Ovary (tissue), 3 donors: ENCODE data around the gene GRIK4.

Experiments
- CTCF ChIP-seq, 3 donors: fragments of 450-650 bp in 2 of 3; fragments of 200-600 bp in 1 of 3; IDR thresholded peaks; one replicate each; pipeline versions ENCODE4 v1.5.1 to v1.8.0; 2016 to 2022; ENCODE audit warnings: antibody characterized with exemption in 3 of 3, mild to moderate bottlenecking in 1 of 3
- EP300 ChIP-seq: sonication (generic); formaldehyde crosslinking; IDR thresholded peaks from one replicate; pipeline ENCODE4 v1.6.1; 2017; ENCODE audit warnings: antibody characterized with exemption
- donor health status: DM: no; HTN: no; CAD: no.

- TF ChIP-seq CTCF (IDR thresholded peaks at IDR 0.05) (no peak), EP300 (no peak)
These were observed 357.5 kb downstream of the GRIK4 start for GRCh38 chr11:120869097-120869496.
